Hepatocyte (in vitro differentiated cells): ENCODE data around the gene MINDY3. TPM values are rescaled to one million over a fixed set of nuclear protein-coding genes. Genes with fewer than 3 reads are reported as not detected.

Experiments used
- DNase-seq: peaks from one replicate; pipeline ENCODE4 v3.0.0-alpha.2; 2016; ENCODE audit warnings: low spot score
- H2AFZ ChIP-seq: fragments of 200-600 bp; sonication (generic); 2 replicates; pipeline ENCODE4 v1.6.0; 2016; ENCODE audit warnings: antibody characterized with exemption, mild to moderate bottlenecking
- H3K27ac ChIP-seq: fragments of 200-600 bp; sonication (generic); 2 replicates; pipeline ENCODE4 v1.5.1; 2016; ENCODE audit warnings: mild to moderate bottlenecking
- H3K27me3 ChIP-seq: fragments of 200-600 bp; sonication (generic); 2 replicates; pipeline ENCODE4 v1.6.1; 2016
- H3K36me3 ChIP-seq: fragments of 200-600 bp; sonication (generic); replicated peaks from 2 replicates; pipeline ENCODE4 v1.5.1; 2016; ENCODE audit warnings: low read depth; ENCODE audit not compliant: insufficient read depth
- H3K4me1 ChIP-seq: fragments of 200-600 bp; sonication (generic); 2 replicates; pipeline ENCODE4 v1.5.1; 2016; ENCODE audit warnings: mild to moderate bottlenecking, moderate library complexity; ENCODE audit not compliant: insufficient read depth
- H3K4me2 ChIP-seq: fragments of 200-600 bp; sonication (generic); 2 replicates; pipeline ENCODE4 v1.6.0; 2016
- H3K4me3 ChIP-seq: fragments of 200-600 bp; sonication (generic); 2 replicates; pipeline ENCODE4 v1.5.1; 2016; ENCODE audit warnings: mild to moderate bottlenecking
- H3K79me2 ChIP-seq: fragments of 200-600 bp; sonication (generic); 2 replicates; pipeline ENCODE4 v1.6.0; 2017; ENCODE audit warnings: mild to moderate bottlenecking
- H3K9me2 ChIP-seq: fragments of 200-600 bp; sonication (generic); replicated peaks from 2 replicates; pipeline ENCODE4 v1.6.0; 2017; ENCODE audit warnings: mild to moderate bottlenecking; ENCODE audit not compliant: insufficient read depth
- H3K9me3 ChIP-seq: fragments of 200-600 bp; sonication (generic); 2 replicates; pipeline ENCODE4 v1.5.1; 2016; ENCODE audit warnings: low read depth, mild to moderate bottlenecking
- H4K20me1 ChIP-seq: fragments of 200-600 bp; sonication (generic); 2 replicates; pipeline ENCODE4 v1.6.0; 2016; ENCODE audit warnings: mild to moderate bottlenecking; ENCODE audit not compliant: insufficient read depth, poor library complexity, severe bottlenecking
- EZH2 ChIP-seq: fragments of 200-600 bp; sonication (generic); IDR thresholded peaks from 2 replicates; pipeline ENCODE4 v1.6.1; 2016; ENCODE audit warnings: antibody characterized with exemption, mild to moderate bottlenecking, borderline replicate concordance
- EZH2phosphoT487 ChIP-seq: fragments of 200-600 bp; sonication (generic); IDR thresholded peaks from one replicate; pipeline ENCODE4 v1.6.1; 2018; ENCODE audit warnings: antibody characterized with exemption, mild to moderate bottlenecking, low read depth, moderate library complexity; ENCODE audit not compliant: unreplicated experiment, severe bottlenecking
- WGBS: methylation state at CpG from one replicate; pipeline ENCODE4 v1.1.6; 2016; ENCODE audit warnings: low lambda C conversion rate; ENCODE audit errors: missing lambda C conversion rate; 5-methylcytosine and 5-hydroxymethylcytosine counted together
- polyA plus RNA-seq: library from polyadenylated mRNA; unstranded; fragments of >200 nt; fragmentation: Nextera tagmentation; extraction: Ambion mirVana; gene quantifications from 2 replicates; pipeline ENCODE4 v1.2.1, GENCODE V29; 2016
- total RNA-seq: library from RNA; depleted of rRNA; stranded (reverse); fragments of >200 nt; gene quantifications from 2 replicates; pipeline ENCODE4 v1.2.3, GENCODE V29; 2014
- TF ChIP-seq, protein P1 (sequence below): fragments of 200-600 bp; sonication (generic); IDR thresholded peaks from 2 replicates; pipeline ENCODE4 v1.5.1; 2016; ENCODE audit warnings: antibody characterized with exemption, mild to moderate bottlenecking; ENCODE audit not compliant: poor library complexity

The MINDY3 gene
- total and polyA plus RNA-seq, 2 experiments from 2014 or later: 16.5 to 37.6 TPM

DNA sequence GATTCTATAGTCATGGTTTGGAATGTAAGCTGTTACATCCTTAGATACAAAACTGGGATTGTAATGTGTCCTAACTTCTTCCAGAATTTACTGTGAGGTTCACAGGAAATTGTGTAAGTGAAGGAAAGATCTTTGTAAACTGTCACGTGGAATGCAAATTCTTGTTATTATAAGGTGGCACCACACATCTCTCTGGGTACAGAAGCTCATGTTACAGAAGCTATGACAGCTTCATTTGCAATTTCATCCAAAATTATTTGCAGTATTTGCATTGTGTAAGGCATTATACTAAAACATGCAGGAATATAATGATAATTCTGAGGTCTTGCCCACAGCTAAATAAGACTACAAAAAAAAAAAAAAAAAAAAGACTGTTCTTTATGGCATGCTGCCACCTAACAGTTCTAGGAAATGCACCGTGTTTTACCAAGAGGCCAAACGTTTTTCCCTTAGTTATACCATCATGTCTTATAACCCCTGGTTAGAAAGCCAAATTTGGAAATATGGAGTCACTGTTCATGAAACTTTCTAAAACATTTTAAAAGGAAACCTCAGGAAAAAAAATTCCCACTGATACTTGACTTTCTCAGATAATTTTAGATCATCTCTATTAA lies 17.6 kb downstream of the MINDY3 start:
- H3K4me3 ChIP-seq: no peak overlapping the region
- 79% methylated on average over 3 of the region's 3 CpGs for WGBS
- no peaks in the 10 kb centered on the region for H3K4me1 ChIP-seq
- H4K20me1 ChIP-seq: no peaks in the 10 kb centered on the region
- H3K36me3 ChIP-seq: no peaks in the 10 kb centered on the region
- no peaks in the 10 kb centered on the region for H3K9me2 ChIP-seq
- H3K27ac ChIP-seq: no peak overlapping the region
- no peak overlapping the region for H2AFZ ChIP-seq
- TF ChIP-seq, protein P1, sequence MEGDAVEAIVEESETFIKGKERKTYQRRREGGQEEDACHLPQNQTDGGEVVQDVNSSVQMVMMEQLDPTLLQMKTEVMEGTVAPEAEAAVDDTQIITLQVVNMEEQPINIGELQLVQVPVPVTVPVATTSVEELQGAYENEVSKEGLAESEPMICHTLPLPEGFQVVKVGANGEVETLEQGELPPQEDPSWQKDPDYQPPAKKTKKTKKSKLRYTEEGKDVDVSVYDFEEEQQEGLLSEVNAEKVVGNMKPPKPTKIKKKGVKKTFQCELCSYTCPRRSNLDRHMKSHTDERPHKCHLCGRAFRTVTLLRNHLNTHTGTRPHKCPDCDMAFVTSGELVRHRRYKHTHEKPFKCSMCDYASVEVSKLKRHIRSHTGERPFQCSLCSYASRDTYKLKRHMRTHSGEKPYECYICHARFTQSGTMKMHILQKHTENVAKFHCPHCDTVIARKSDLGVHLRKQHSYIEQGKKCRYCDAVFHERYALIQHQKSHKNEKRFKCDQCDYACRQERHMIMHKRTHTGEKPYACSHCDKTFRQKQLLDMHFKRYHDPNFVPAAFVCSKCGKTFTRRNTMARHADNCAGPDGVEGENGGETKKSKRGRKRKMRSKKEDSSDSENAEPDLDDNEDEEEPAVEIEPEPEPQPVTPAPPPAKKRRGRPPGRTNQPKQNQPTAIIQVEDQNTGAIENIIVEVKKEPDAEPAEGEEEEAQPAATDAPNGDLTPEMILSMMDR: no peak
- TF ChIP-seq EZH2phosphoT487 (no peak), EZH2 (no peak)
- peaks cover 16% of the 10 kb centered on the region for H3K79me2 ChIP-seq
- no peaks in the 10 kb centered on the region for H3K9me3 ChIP-seq
- no peaks in the 10 kb centered on the region for H3K27me3 ChIP-seq
- DNase-seq: no peak
- H3K4me2 ChIP-seq: no peak overlapping the region

DNA sequence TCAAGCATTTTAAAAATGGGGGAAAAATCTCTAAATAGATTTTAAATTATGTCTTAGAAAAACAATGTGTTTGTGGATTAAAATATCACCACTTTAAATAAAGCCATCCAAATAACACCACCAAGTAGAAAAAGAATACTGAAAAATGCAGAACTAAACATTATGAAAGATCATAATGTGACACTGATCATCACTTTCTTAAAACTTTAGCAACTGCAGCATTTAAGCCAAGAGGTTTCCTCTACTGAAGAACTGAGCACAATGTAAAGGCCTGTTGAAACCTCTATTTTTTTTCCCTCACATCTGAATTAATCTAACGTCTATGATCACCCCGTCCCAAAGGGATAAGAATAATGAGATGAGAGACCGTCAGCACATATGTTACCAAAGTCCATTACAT lies 18.6 kb downstream of the MINDY3 start:
- H3K4me1 ChIP-seq: no peaks in the 10 kb centered on the region
- TF ChIP-seq EZH2 (no peak), EZH2phosphoT487 (no peak)
- no peak overlapping the region for H2AFZ ChIP-seq
- H3K4me2 ChIP-seq: no peak overlapping the region
- H3K27me3 ChIP-seq: no peaks in the 10 kb centered on the region
- no peak overlapping the region for H3K4me3 ChIP-seq
- H3K79me2 ChIP-seq: peaks cover 11% of the 10 kb centered on the region
- no peak overlapping the region for H3K27ac ChIP-seq
- WGBS: 95% methylated on average over 3 of the region's 3 CpGs
- H3K9me3 ChIP-seq: no peaks in the 10 kb centered on the region
- H4K20me1 ChIP-seq: no peaks in the 10 kb centered on the region
- H3K9me2 ChIP-seq: no peaks in the 10 kb centered on the region
- no peaks in the 10 kb centered on the region for H3K36me3 ChIP-seq
- no peak for DNase-seq

DNA sequence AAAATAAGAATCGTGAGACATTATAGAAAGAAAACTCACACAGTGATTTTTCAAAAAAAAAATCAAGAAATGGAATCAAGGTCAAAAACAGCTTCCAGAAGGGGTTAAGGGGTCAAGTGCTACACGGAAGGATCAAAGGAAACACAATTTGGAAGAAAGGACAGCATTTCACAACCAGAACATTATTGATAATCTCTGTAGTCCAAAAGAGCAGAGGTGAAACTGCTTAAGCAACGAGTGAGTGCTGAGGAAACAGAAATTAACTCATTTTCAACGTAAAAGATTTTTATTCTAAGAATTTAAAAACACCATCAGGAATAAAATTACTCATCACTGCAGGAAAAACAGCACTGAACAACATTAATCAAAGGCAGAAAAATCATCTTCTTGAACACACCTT lies 23.5 kb downstream of the MINDY3 start:
- no peak overlapping the region for H2AFZ ChIP-seq
- no peak for TF ChIP-seq EZH2phosphoT487
- TF ChIP-seq EZH2: no peak
- TF ChIP-seq, protein P1: no peak
- WGBS: 60% methylated on average over 4 of the region's 4 CpGs
- H3K27me3 ChIP-seq: no peaks in the 10 kb centered on the region
- no peak overlapping the region for H3K4me3 ChIP-seq
- H3K9me3 ChIP-seq: no peaks in the 10 kb centered on the region
- H3K79me2 ChIP-seq: no peaks in the 10 kb centered on the region
- no peak overlapping the region for H3K27ac ChIP-seq
- no peaks in the 10 kb centered on the region for H4K20me1 ChIP-seq
- H3K36me3 ChIP-seq: no peaks in the 10 kb centered on the region
- no peak overlapping the region for H3K4me2 ChIP-seq
- no peaks in the 10 kb centered on the region for H3K9me2 ChIP-seq
- H3K4me1 ChIP-seq: no peaks in the 10 kb centered on the region
- no peak for DNase-seq

DNA sequence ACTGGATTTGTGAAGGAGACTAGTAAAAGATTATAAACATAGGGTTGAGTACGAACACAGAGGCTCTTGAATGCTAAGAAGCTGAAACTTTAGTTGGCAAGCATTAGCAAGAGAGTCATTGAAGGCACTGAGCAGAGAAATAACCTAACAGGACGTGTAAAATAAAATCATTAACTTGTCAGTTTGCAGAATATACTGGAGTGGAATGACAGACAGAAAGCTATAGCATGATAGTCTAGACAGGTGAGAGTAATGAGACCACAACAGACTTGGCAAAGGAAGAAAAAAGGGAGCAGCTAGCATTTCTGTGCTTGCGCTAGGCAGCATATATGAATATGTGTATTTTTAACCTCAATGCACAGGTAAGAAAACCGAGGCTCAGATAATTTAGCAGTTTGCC lies 30.8 kb downstream of the MINDY3 start:
- WGBS: 93% methylated on average over 4 of the region's 4 CpGs
- Histone ChIP-seq H3K4me2 (no peak overlapping the region), H3K9me2 (no peaks in the 10 kb centered on the region), H3K4me3 (no peak overlapping the region), H3K4me1 (no peaks in the 10 kb centered on the region), H3K79me2 (no peaks in the 10 kb centered on the region), H3K9me3 (no peaks in the 10 kb centered on the region), H3K27me3 (no peaks in the 10 kb centered on the region), H2AFZ (no peak overlapping the region), H4K20me1 (no peaks in the 10 kb centered on the region), H3K36me3 (no peaks in the 10 kb centered on the region), H3K27ac (no peak overlapping the region)
- TF ChIP-seq, protein P1: no peak
- no peak for TF ChIP-seq EZH2phosphoT487
- TF ChIP-seq EZH2: no peak
- DNase-seq: no peak
